IMR-90 (cell line): ENCODE data around the gene FN1. TPM values are rescaled to one million over a fixed set of nuclear protein-coding genes. Genes with fewer than 3 reads are reported as not detected.
A peak's percentile ranks its signal among the peaks of the same experiment; 100 is the strongest.

ENCODE experiments used
- ATAC-seq: fragments of 200-7000 bp; cut with Tn5 transposase; 2 replicates; pipeline ENCODE4 v1.9.1; 2020; ENCODE audit warnings: low read depth, mild to moderate bottlenecking, moderate library complexity
- BruUV-seq: library from RNA; stranded (reverse); fragments of 400-500 nt; replicated peaks from 2 replicates; lab custom pipeline; 2021; lab: Mats Ljungman, UMichigan
- CTCF ChIA-PET: fragments of 300-600 bp; formaldehyde crosslinking; extraction: SDS; loops from one replicate; lab custom pipeline; 2021; ENCODE audit warnings: antibody characterized with exemption; lab: Yijun Ruan, JAX
- POLR2A ChIA-PET: fragments of 300-600 bp; sonication (Branson Sonifier 250); formaldehyde crosslinking; loops from one replicate; lab custom pipeline; 2022; ENCODE audit warnings: antibody characterized with exemption; ENCODE audit not compliant: unreplicated experiment; lab: Charles Lee
- DNase-seq: peaks from one replicate; pipeline ENCODE4 v3.0.0; 2013
- H2AFZ ChIP-seq: replicated peaks from 2 replicates; pipeline ENCODE3; 2013; ENCODE audit warnings: low read length, mild to moderate bottlenecking; ENCODE audit not compliant: poor library complexity
- H2AK5ac ChIP-seq: 2 replicates; pipeline ENCODE4 v1.6.1; 2013; ENCODE audit warnings: low read depth, low read length, inconsistent platforms
- H2AK9ac ChIP-seq: replicated peaks from 2 replicates; pipeline ENCODE3; 2013; ENCODE audit warnings: mild to moderate bottlenecking, low read depth, low read length, moderate library complexity; ENCODE audit not compliant: poor library complexity
- H2BK120ac ChIP-seq: 2 replicates; pipeline ENCODE4 v1.6.1; 2013; ENCODE audit warnings: low read depth, low read length, inconsistent platforms
- H2BK15ac ChIP-seq: 3 replicates; pipeline ENCODE4 v1.6.1; 2013; ENCODE audit warnings: low read depth, low read length, inconsistent platforms
- H2BK20ac ChIP-seq: 2 replicates; pipeline ENCODE4 v1.6.1; 2013; ENCODE audit warnings: low read depth, mild to moderate bottlenecking, inconsistent platforms, low read length, moderate library complexity
- H2BK5ac ChIP-seq: 2 replicates; pipeline ENCODE4 v1.6.1; 2013; ENCODE audit warnings: mild to moderate bottlenecking, low read depth, low read length, inconsistent platforms; ENCODE audit not compliant: poor library complexity, severe bottlenecking
- H3K14ac ChIP-seq: replicated peaks from 2 replicates; pipeline ENCODE4 v1.6.1; 2013; ENCODE audit warnings: low read depth, low read length, inconsistent platforms
- H3K18ac ChIP-seq: 2 replicates; pipeline ENCODE4 v1.6.1; 2013; ENCODE audit warnings: low read depth, low read length, control low read depth
- H3K23ac ChIP-seq: 2 replicates; pipeline ENCODE4 v1.6.1; 2013; ENCODE audit warnings: low read depth, low read length, inconsistent platforms
- H3K27ac ChIP-seq: 2 replicates; pipeline ENCODE4 v1.5.1; 2013; ENCODE audit warnings: mild to moderate bottlenecking, control low read depth, low read length; ENCODE audit not compliant: insufficient read depth
- H3K27me3 ChIP-seq: 2 replicates; pipeline ENCODE4 v1.6.1; 2013; ENCODE audit warnings: low read length; ENCODE audit not compliant: control insufficient read depth, insufficient read depth
- H3K36me3 ChIP-seq: 2 replicates; pipeline ENCODE4 v1.6.1; 2013; ENCODE audit warnings: low read length, mixed read lengths; ENCODE audit not compliant: control insufficient read depth, insufficient read depth
- H3K4ac ChIP-seq: 2 replicates; pipeline ENCODE4 v1.6.1; 2013; ENCODE audit warnings: low read depth, low read length, inconsistent platforms
- H3K4me1 ChIP-seq: 2 replicates; pipeline ENCODE4 v1.6.1; 2013; ENCODE audit warnings: low read length, mixed read lengths; ENCODE audit not compliant: control insufficient read depth, insufficient read depth
- H3K4me2 ChIP-seq: 2 replicates; pipeline ENCODE4 v1.6.1; 2013; ENCODE audit warnings: low read depth, mild to moderate bottlenecking, control low read depth, low read length, moderate library complexity
- H3K4me3 ChIP-seq: 2 replicates; pipeline ENCODE4 v1.5.1; 2013; ENCODE audit warnings: low read depth, mild to moderate bottlenecking, control low read depth, low read length, moderate library complexity; ENCODE audit not compliant: insufficient read depth
- H3K56ac ChIP-seq: 2 replicates; pipeline ENCODE4 v1.6.1; 2013; ENCODE audit warnings: low read length, inconsistent platforms; ENCODE audit not compliant: insufficient read depth; ENCODE audit errors: extremely low read depth
- H3K79me1 ChIP-seq, 2 experiments: 2 replicates each; pipeline ENCODE4 v1.6.1; 2013; ENCODE audit warnings: low read length in 2 of 2, inconsistent platforms in 1 of 2, low read depth in 1 of 2
- H3K9ac ChIP-seq: 2 replicates; pipeline ENCODE4 v1.6.1; 2013; ENCODE audit warnings: low read depth, low read length, control low read depth
- H3K9me1 ChIP-seq: 2 replicates; pipeline ENCODE4 v1.6.1; 2013; ENCODE audit warnings: low read length, inconsistent platforms; ENCODE audit not compliant: insufficient read depth
- H3K9me3 ChIP-seq: 2 replicates; pipeline ENCODE4 v1.6.1; 2013; ENCODE audit warnings: low read length; ENCODE audit not compliant: control insufficient read depth, insufficient read depth
- H4K20me1 ChIP-seq: 2 replicates; pipeline ENCODE4 v1.6.1; 2013; ENCODE audit warnings: low read length, inconsistent platforms; ENCODE audit not compliant: insufficient read depth
- H4K5ac ChIP-seq: 2 replicates; pipeline ENCODE4 v1.6.1; 2013; ENCODE audit warnings: mild to moderate bottlenecking, low read depth, low read length, control low read depth
- H4K8ac ChIP-seq, 2 experiments: 2 replicates each; pipeline ENCODE4 v1.6.1; 2013; ENCODE audit warnings: low read depth in 2 of 2, low read length in 2 of 2, control low read depth in 1 of 2, inconsistent platforms in 1 of 2
- H4K91ac ChIP-seq: 2 replicates; pipeline ENCODE4 v1.6.1; 2013; ENCODE audit warnings: low read depth, low read length, inconsistent platforms; ENCODE audit not compliant: insufficient read depth
- BHLHE40 ChIP-seq: fragments of 150-350 bp; IDR thresholded peaks from 2 replicates; pipeline ENCODE4 v1.6.1; 2016; ENCODE audit warnings: mild to moderate bottlenecking, low read depth, low read length
- MAZ ChIP-seq: IDR thresholded peaks from 2 replicates; pipeline ENCODE4 v1.6.1; 2012; ENCODE audit warnings: low read depth, mild to moderate bottlenecking, low read length, improper control_type of control experiment, moderate library complexity, borderline replicate concordance
- MXI1 ChIP-seq: IDR thresholded peaks from 2 replicates; pipeline ENCODE4 v1.6.1; 2012; ENCODE audit warnings: low read depth, mild to moderate bottlenecking, low read length, moderate library complexity, borderline replicate concordance
- POLR2A ChIP-seq: IDR thresholded peaks from 2 replicates; pipeline ENCODE4 v1.6.1; 2012; ENCODE audit warnings: mild to moderate bottlenecking, low read depth, low read length
- WGBS, 2 experiments: methylation state at CpG; one replicate each; pipeline versions ENCODE4 v1.1.5 to v1.1.7; 2013; ENCODE audit warnings: missing lambda C conversion rate in 2 of 2; ENCODE audit not compliant: insufficient read length in 1 of 2; ENCODE audit errors: extremely low coverage in 2 of 2; 5-methylcytosine and 5-hydroxymethylcytosine counted together
- dilution Hi-C: fragments of 300-500 bp; cut with HindIII; formaldehyde crosslinking; loops from one replicate; pipeline ENCODE4 v1.14.3; 2018; ENCODE audit warnings: low sequenced_read_pairs; ENCODE audit not compliant: unreplicated experiment
- in situ Hi-C: fragments of 300-500 bp; cut with MboI; formaldehyde crosslinking; loops from 3 replicates; pipeline ENCODE4 v1.14.3; 2019; ENCODE audit warnings: low sequenced_read_pairs, inconsistent platforms, mixed read lengths
- intact Hi-C: fragments of 100-400 bp; cut with micrococcal nuclease; formaldehyde crosslinking; loops from 2 replicates; pipeline ENCODE4 v1.10.0; 2022
- polyA plus RNA-seq, 3 experiments: library from polyadenylated mRNA; depleted of rRNA; stranded (reverse); fragments of >200 nt; gene quantifications; 2 replicates each; pipeline ENCODE4 v1.2.3, GENCODE V29; 2012; ENCODE audit warnings: low replicate concordance in 1 of 3
- total RNA-seq: library from RNA; depleted of rRNA; stranded (reverse); fragments of >200 nt; gene quantifications from 2 replicates; pipeline ENCODE4 v1.2.3, GENCODE V29; 2012

FN1 gene
- total and polyA plus RNA-seq, 2 of the 4 experiments (the other 2 are of a cell fraction): 8,243 to 13,004 TPM

DNA sequence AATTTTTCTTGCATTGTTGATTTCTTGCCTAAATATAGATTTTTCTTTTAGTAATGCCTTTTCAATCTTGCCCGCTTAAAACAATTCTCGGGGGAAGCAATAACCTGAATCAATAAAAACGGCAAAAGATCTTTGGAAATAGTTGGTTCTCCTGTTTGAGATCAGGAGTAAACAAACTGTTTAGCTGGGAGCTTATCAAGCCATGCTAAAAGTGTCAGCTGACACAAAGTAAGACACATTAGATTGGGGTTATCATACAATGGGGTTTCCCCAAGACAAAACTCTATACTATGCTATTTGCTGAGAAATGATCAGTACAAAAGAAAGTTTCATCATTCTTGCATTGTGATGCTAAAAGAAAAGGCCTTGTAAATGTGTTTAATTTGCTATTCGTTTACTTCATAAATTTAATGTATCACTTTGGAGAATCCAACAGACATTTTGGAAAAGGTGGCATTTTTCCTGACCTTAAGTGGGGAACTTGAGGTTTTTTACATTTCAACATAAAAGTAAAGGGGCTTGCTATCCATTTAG lies 77.5 kb downstream of the FN1 start:
- ATAC-seq: no peak
- CTCF ChIA-PET: no interaction called here
- POLR2A ChIA-PET: no interaction called here

More for the DNA sequence above, 77.5 kb downstream of the FN1 start:
- Histone ChIP-seq H3K23ac (no peak overlapping the region), H3K27ac (no peak overlapping the region), H3K4me2 (no peak overlapping the region), H3K36me3 (peaks cover 28% of the 10 kb centered on the region), H2BK5ac (no peak overlapping the region), H2BK20ac (no peak overlapping the region), H2AFZ (no peak overlapping the region), H3K4ac (no peak overlapping the region), H2BK120ac (no peak overlapping the region), H3K14ac (no peak overlapping the region), H3K56ac (no peak overlapping the region), H3K27me3 (no peaks in the 10 kb centered on the region), H3K9ac (no peak overlapping the region), H4K8ac (no peak overlapping the region), H3K9me3 (no peaks in the 10 kb centered on the region), H3K18ac (no peak overlapping the region), H2AK9ac (no peak overlapping the region), H3K4me1 (peaks cover 3% of the 10 kb centered on the region; the same call in 1 of the 2 replicates), H4K20me1 (peaks cover 13% of the 10 kb centered on the region), H3K79me1 (peaks cover 0 to 3% of the 10 kb centered on the region in 2 experiments; a peak in 1 of 4 replicates), H2BK15ac (no peak overlapping the region), H3K4me3 (no peak overlapping the region), H4K5ac (no peak overlapping the region), H4K91ac (no peak overlapping the region), H2AK5ac (no peak overlapping the region), H3K9me1 (peaks cover 2% of the 10 kb centered on the region; the same call in 1 of the 2 replicates)
- dilution Hi-C loops: no loop called here
- no peak for TF ChIP-seq MAZ
- no peak for TF ChIP-seq BHLHE40
- TF ChIP-seq MXI1: no peak
- no peak for TF ChIP-seq POLR2A
- no TSS peak for BruUV-seq
- peak; percentile 52 for DNase-seq
- WGBS, 2 experiments: no CpG with 5 or more reads among the region's 4 CpGs
- in situ Hi-C loops: no loop called here
- intact Hi-C loops: no loop called here
